Testis (tissue), 3 donors: Measurements from ENCODE around the gene MMS19. TPM values are rescaled to one million over a fixed set of nuclear protein-coding genes. Genes with fewer than 3 reads are reported as not detected.
A peak's percentile ranks its signal among the peaks of the same experiment; 100 is the strongest.

Experiments used
- DNase-seq: peaks from one replicate; pipeline ENCODE4 v3.0.0-alpha.2; 2019
- H3K27ac ChIP-seq, 2 donors: fragments of 200-600 bp; sonication (generic); one replicate each; pipeline ENCODE4 v1.5.1; 2019
- H3K27me3 ChIP-seq: fragments of 200-600 bp; sonication (generic); one replicate; pipeline ENCODE4 v1.5.1; 2019
- H3K36me3 ChIP-seq: fragments of 200-600 bp; sonication (generic); one replicate; pipeline ENCODE4 v1.5.1; 2017; ENCODE audit warnings: low read depth; ENCODE audit errors: missing control alignments
- H3K4me1 ChIP-seq: fragments of 200-600 bp; sonication (generic); one replicate; pipeline ENCODE4 v1.5.1; 2019
- H3K4me3 ChIP-seq, 2 donors: fragments of 200-600 bp; sonication (generic); one replicate each; pipeline ENCODE4 v1.5.1; 2017 to 2019
- H3K9me3 ChIP-seq: fragments of 200-600 bp; sonication (generic); one replicate; pipeline ENCODE4 v1.5.1; 2017
- POLR2A ChIP-seq: fragments of 450-650 bp; IDR thresholded peaks from one replicate; pipeline ENCODE4 v1.6.1; 2017; ENCODE audit warnings: antibody characterized with exemption, mild to moderate bottlenecking, moderate library complexity
- WGBS, 2 donors: methylation state at CpG; one replicate each; pipeline ENCODE4 v1.1.5; 2018; 5-methylcytosine and 5-hydroxymethylcytosine counted together
- intact Hi-C: fragments of 100-400 bp; cut with DNase I; formaldehyde crosslinking; loops from one replicate; pipeline ENCODE4 v1.15.1; 2023; ENCODE audit warnings: low total_unique reads
- polyA plus RNA-seq: library from polyadenylated mRNA; stranded (reverse); fragments of 350-450 nt; fragmentation: Illumina TruSeq; extraction: RNeasy Lipid Tissue Mini Kit (QIAGEN cat#74804); gene quantifications from one replicate; pipeline ENCODE4 v1.2.3, GENCODE V29; 2014; ENCODE audit warnings: low read depth, low replicate concordance; ENCODE audit not compliant: insufficient read depth
- total RNA-seq, 2 donors: library from RNA; depleted of rRNA; stranded (reverse); fragments of >200 nt; gene quantifications; one replicate each; pipeline ENCODE4 v1.2.3, GENCODE V29; 2016
- TF ChIP-seq, protein P1 (sequence below), 3 experiments: fragments of 450-650 bp in 2 of 3; fragments of 200-600 bp in 1 of 3; sonication (generic) in 1 of 3; IDR thresholded peaks; one replicate each; pipeline ENCODE4 v1.5.1; 2016 to 2019; ENCODE audit warnings: antibody characterized with exemption in 3 of 3, mild to moderate bottlenecking in 2 of 3, moderate library complexity in 1 of 3

Gene MMS19
- total and polyA plus RNA-seq, 3 donors from 2014 or later, result 109 to 253 (median 206) TPM

DNA sequence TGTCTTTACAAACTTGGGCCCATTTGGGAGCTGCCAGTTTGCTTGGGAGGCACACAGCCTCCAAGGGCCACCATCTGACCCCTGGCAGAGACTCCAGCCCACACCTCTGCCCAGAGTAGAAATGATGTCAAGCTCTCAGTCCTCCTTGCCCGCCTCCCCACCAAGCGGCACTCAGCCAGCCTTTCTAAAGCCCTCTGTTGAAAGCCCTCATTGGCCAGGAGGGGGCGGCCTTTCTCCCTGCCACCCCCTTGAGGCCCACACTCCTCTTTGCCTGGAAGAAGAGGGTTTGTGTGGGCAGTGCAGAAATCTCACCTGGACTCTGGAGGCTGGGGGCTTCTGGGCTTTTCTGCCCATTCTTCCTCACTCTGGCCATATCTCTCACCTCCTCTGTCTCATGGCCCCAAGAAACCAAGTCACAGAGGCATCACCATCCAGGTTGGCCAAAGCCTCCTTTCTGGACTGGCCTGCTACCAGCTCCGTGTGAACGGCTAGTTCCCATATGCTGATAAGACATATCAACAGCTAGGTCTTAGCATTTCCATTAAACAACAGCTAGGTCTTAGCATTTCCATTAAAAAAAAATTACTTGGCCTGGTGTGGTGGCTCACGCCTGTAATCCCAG, 36.6 kb upstream of the MMS19 start:
- Histone ChIP-seq H3K36me3 (no peaks in the 10 kb centered on the region), H3K4me1 (peaks cover 15% of the 10 kb centered on the region), H3K4me3 (no peak overlapping the region), H3K27ac (no peak overlapping the region), H3K27me3 (no peaks in the 10 kb centered on the region), H3K9me3 (no peaks in the 10 kb centered on the region)
- 68 to 83% methylated on average over 6 of the region's 6 CpGs for WGBS, 2 donors
- intact Hi-C loops, result no loop called here
- DNase-seq, result no peak
- TF ChIP-seq, protein P1, sequence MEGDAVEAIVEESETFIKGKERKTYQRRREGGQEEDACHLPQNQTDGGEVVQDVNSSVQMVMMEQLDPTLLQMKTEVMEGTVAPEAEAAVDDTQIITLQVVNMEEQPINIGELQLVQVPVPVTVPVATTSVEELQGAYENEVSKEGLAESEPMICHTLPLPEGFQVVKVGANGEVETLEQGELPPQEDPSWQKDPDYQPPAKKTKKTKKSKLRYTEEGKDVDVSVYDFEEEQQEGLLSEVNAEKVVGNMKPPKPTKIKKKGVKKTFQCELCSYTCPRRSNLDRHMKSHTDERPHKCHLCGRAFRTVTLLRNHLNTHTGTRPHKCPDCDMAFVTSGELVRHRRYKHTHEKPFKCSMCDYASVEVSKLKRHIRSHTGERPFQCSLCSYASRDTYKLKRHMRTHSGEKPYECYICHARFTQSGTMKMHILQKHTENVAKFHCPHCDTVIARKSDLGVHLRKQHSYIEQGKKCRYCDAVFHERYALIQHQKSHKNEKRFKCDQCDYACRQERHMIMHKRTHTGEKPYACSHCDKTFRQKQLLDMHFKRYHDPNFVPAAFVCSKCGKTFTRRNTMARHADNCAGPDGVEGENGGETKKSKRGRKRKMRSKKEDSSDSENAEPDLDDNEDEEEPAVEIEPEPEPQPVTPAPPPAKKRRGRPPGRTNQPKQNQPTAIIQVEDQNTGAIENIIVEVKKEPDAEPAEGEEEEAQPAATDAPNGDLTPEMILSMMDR (IDR thresholded peaks at IDR 0.05), result peak in 2 of 3 experiments; percentile 25 to 27
- TF ChIP-seq POLR2A, result no peak

DNA sequence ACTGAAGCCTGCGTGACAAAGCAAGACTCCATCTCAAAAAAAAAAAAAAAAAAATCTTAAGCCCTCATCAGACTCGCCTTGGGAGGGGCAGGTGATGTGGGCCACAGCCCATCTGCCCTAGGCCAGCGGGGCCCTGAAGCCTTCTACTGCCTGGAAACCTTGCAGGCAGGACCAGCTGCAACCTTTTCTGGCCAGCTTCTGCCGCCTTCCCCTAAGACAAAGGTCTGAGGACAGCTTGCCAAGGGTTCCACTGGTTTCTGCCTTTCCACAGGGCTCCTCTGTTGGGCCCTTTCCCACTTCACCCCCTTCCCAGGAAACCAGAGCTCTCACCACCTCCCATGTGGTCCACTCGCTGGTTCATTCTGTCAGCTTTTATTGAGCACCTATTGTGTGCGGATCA, 35.7 kb upstream of the MMS19 start:
- intact Hi-C loops, result no loop called here
- H3K36me3 ChIP-seq, result no peaks in the 10 kb centered on the region
- H3K27ac ChIP-seq, result no peak overlapping the region
- TF ChIP-seq, protein P1 (IDR thresholded peaks at IDR 0.05), result no peak
- TF ChIP-seq POLR2A, result no peak
- no peak overlapping the region for H3K4me3 ChIP-seq
- peaks cover 6% of the 10 kb centered on the region for H3K4me1 ChIP-seq
- WGBS, 2 donors, result 77 to 80% methylated on average over 6 of the region's 6 CpGs
- no peak for DNase-seq
- H3K27me3 ChIP-seq, result no peaks in the 10 kb centered on the region
- no peaks in the 10 kb centered on the region for H3K9me3 ChIP-seq

DNA sequence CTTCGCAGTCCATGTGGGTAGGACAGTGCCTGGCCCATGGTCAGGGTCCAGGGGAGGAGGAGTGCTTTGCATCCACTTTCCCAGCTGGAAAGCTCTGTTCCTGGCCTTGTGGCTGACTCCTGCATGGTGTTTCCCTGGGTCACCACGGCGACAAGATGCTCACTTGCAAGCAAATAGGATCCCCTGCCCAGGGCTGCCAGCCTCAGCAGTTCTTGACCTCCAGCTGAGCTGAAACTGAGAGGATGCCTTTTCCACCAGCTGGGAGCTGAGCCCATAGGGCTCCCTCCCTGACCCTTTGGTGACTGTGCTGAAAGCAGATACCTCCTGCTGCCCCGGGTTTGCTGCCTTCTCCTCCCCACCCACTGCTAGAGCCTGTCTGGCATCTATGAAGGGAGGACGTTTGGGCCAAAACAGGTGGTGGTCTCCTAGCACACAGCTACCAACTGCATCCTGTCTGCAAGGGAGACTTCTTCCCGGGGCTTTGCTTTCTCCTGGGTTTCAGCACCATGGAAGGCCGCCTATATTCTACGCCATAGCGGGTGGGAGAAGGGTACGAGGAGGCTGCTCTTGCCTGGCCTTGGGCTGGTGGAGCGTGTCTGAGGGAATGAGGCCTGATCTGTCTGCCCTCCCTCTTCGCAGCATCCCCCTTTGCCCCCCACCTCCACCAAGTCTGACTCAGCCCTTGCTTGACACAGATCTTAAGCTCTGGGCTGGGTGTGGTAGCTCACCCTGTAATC, 34.9 kb upstream of the MMS19 start:
- DNase-seq, result no peak
- intact Hi-C loops, result no loop called here
- Histone ChIP-seq H3K4me1 (no peaks in the 10 kb centered on the region), H3K9me3 (no peaks in the 10 kb centered on the region), H3K27ac (no peak overlapping the region), H3K4me3 (no peak overlapping the region), H3K36me3 (no peaks in the 10 kb centered on the region), H3K27me3 (no peaks in the 10 kb centered on the region)
- WGBS, 2 donors, result 71 to 84% methylated on average over 11 to 12 of the region's 12 CpGs
- TF ChIP-seq, protein P1 (IDR thresholded peaks at IDR 0.05), result no peak
- no peak for TF ChIP-seq POLR2A

DNA sequence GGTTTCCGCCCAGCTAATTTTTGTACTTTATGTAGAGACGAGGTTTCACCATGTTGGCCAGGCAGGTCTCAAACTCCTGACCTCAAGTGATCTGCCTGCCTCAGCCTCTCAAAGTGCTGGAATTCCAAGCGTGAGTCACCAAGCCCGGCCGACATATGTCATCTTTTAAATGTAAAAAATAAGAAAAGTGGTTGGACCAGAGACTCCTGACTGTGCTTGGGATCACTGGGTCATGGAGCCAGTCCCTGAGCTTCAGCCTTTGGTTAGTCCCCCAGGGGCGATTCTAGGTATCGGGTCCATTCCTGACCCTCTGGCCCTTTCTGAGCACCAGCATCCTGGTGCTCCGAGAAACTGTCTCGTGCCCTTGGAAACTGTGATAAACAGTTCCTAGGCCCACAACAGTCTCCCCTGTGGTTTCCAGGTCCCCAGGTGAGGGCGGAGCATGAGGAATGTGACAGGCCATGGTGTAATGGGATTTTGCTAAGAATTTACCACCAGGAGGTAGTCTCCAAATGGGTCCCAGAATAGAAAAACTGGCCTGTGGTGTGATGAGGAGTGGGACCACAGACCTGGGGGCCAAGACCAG, 33.3 kb upstream of the MMS19 start:
- WGBS, 2 donors, result 88 to 97% methylated on average over 10 of the region's 10 CpGs
- Histone ChIP-seq H3K4me1 (no peaks in the 10 kb centered on the region), H3K36me3 (no peaks in the 10 kb centered on the region), H3K9me3 (no peaks in the 10 kb centered on the region), H3K4me3 (no peak overlapping the region), H3K27me3 (no peaks in the 10 kb centered on the region), H3K27ac (no peak overlapping the region)
- intact Hi-C loops, result no loop called here
- TF ChIP-seq, protein P1 (IDR thresholded peaks at IDR 0.05), result no peak
- TF ChIP-seq POLR2A, result no peak
- no peak for DNase-seq
